Smooth muscle cell (in vitro differentiated cells): ENCODE results near the gene NUP214. TPM values are rescaled to one million over a fixed set of nuclear protein-coding genes. Genes with fewer than 3 reads are reported as not detected.

Experiments
- DNase-seq: peaks from one replicate; lab custom pipeline; 2025; ENCODE audit not compliant: unreplicated experiment; lab: John Stamatoyannopoulos, UW
- H2AFZ ChIP-seq: fragments of 200-600 bp; sonication (generic); 2 replicates; pipeline ENCODE4 v1.6.0; 2016; ENCODE audit warnings: antibody characterized with exemption, low read depth, mild to moderate bottlenecking
- H3F3A ChIP-seq: fragments of 200-600 bp; sonication (generic); 2 replicates; pipeline ENCODE4 v1.6.0; 2017; ENCODE audit warnings: antibody characterized with exemption, low read depth
- H3K27ac ChIP-seq: fragments of 200-600 bp; sonication (generic); 2 replicates; pipeline ENCODE4 v1.5.1; 2016; ENCODE audit warnings: low read depth, mild to moderate bottlenecking
- H3K27me3 ChIP-seq: fragments of 200-600 bp; sonication (generic); 2 replicates; pipeline ENCODE4 v1.6.1; 2016; ENCODE audit warnings: low read depth, mild to moderate bottlenecking
- H3K36me3 ChIP-seq: fragments of 200-600 bp; sonication (generic); 2 replicates; pipeline ENCODE4 v1.5.1; 2016; ENCODE audit warnings: low read depth
- H3K4me1 ChIP-seq: fragments of 200-600 bp; sonication (generic); 2 replicates; pipeline ENCODE4 v1.5.1; 2016; ENCODE audit warnings: low read depth
- H3K4me2 ChIP-seq: fragments of 200-600 bp; sonication (generic); 2 replicates; pipeline ENCODE4 v1.6.0; 2016; ENCODE audit warnings: mild to moderate bottlenecking
- H3K4me3 ChIP-seq: fragments of 200-600 bp; sonication (generic); 2 replicates; pipeline ENCODE4 v1.5.1; 2016; ENCODE audit warnings: mild to moderate bottlenecking
- H3K79me2 ChIP-seq: fragments of 200-600 bp; sonication (generic); 2 replicates; pipeline ENCODE4 v1.6.0; 2016; ENCODE audit warnings: low read depth, mild to moderate bottlenecking
- H3K9ac ChIP-seq: fragments of 200-600 bp; sonication (generic); 2 replicates; pipeline ENCODE4 v1.6.0; 2016; ENCODE audit warnings: low read depth
- H3K9me3 ChIP-seq: fragments of 200-600 bp; sonication (generic); replicated peaks from 2 replicates; pipeline ENCODE4 v1.5.1; 2016; ENCODE audit warnings: low read depth
- H4K20me1 ChIP-seq: fragments of 200-600 bp; sonication (generic); 2 replicates; pipeline ENCODE4 v1.6.0; 2016; ENCODE audit warnings: low read depth
- WGBS: methylation state at CpG from one replicate; pipeline ENCODE4 v1.1.7; 2016; ENCODE audit warnings: low lambda C conversion rate; 5-methylcytosine and 5-hydroxymethylcytosine counted together
- polyA plus RNA-seq: library from polyadenylated mRNA; unstranded; fragments of >200 nt; fragmentation: Nextera tagmentation; extraction: Ambion mirVana; gene quantifications from 2 replicates; pipeline ENCODE4 v1.2.1, GENCODE V29; 2016
- total RNA-seq: library from RNA; depleted of rRNA; stranded (reverse); fragments of >200 nt; gene quantifications from 2 replicates; pipeline ENCODE4 v1.2.3, GENCODE V29; 2014
- TF ChIP-seq, protein P1 (sequence below): fragments of 200-600 bp; sonication (generic); IDR thresholded peaks from 2 replicates; pipeline ENCODE4 v1.5.1; 2017; ENCODE audit warnings: borderline replicate concordance, mild to moderate bottlenecking, antibody characterized with exemption; ENCODE audit not compliant: insufficient read depth, poor library complexity, severe bottlenecking

Gene NUP214
- total and polyA plus RNA-seq, 2 experiments from 2014 or later = 13.9 to 44.7 TPM

DNA sequence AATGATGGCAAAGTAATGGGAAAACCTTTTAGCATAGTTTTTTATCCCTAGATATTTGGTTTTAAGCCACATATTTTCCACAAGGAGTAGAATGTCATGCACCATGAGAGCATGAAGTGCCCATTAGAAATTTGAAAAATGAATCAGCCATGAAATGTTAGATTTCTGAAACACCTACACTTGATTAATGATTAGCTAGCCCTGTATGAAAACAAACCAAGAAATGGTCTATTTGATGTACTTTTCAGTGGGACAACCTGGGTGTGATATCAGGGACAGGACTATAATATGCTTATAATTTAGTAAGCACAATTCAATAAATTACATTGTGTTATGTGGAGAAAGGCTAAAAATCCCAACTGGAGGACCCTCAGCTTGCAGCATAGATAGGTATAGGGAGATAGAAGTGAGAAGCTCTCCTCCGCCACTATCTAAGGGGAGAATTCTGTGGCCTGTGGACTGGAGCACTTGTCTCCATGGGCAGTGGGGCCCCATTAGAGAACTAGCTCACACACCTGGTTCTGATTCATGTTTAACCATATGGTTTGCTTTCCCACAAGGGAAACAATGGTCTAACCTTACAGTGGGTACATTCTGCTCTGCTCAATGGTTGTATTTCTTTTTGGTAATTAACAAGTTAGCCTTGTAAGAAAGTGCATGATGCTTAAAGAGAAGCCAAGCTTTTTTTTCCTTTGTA, 35.2 kb downstream of the NUP214 start:
- Histone ChIP-seq H3K27me3 (no peaks in the 10 kb centered on the region), H4K20me1 (peaks cover 26% of the 10 kb centered on the region), H3K9me3 (no peaks in the 10 kb centered on the region), H3K4me2 (no peak overlapping the region), H2AFZ (no peak overlapping the region), H3K9ac (no peak overlapping the region), H3K4me1 (no peaks in the 10 kb centered on the region), H3K4me3 (no peak overlapping the region), H3K79me2 (peaks cover 12% of the 10 kb centered on the region), H3K36me3 (peaks cover 27% of the 10 kb centered on the region), H3K27ac (no peak overlapping the region), H3F3A (no peaks in the 10 kb centered on the region)
- TF ChIP-seq, protein P1, sequence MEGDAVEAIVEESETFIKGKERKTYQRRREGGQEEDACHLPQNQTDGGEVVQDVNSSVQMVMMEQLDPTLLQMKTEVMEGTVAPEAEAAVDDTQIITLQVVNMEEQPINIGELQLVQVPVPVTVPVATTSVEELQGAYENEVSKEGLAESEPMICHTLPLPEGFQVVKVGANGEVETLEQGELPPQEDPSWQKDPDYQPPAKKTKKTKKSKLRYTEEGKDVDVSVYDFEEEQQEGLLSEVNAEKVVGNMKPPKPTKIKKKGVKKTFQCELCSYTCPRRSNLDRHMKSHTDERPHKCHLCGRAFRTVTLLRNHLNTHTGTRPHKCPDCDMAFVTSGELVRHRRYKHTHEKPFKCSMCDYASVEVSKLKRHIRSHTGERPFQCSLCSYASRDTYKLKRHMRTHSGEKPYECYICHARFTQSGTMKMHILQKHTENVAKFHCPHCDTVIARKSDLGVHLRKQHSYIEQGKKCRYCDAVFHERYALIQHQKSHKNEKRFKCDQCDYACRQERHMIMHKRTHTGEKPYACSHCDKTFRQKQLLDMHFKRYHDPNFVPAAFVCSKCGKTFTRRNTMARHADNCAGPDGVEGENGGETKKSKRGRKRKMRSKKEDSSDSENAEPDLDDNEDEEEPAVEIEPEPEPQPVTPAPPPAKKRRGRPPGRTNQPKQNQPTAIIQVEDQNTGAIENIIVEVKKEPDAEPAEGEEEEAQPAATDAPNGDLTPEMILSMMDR = no peak
- 95% methylated on average over 1 of the region's 1 CpG for WGBS
- DNase-seq = no peak

DNA sequence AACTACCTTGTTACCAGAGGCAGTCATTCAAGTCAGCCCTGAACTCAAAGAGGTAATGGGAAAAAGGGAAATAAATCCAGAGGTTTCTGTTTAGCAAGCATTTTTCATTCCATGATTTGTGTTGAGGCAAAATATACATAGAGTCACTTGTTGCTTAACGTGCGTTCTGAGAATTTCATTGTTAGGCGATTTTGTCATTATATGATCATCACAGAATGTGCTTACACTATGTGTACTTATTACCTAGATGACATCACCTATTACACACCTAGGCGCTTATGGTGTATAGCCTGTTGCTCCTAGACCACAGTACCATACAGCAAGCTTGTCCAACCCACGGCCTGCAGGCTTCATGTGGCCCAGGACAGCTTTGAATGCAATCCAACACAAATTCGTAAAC, 36.2 kb downstream of the NUP214 start:
- Histone ChIP-seq H3K9me3 (no peaks in the 10 kb centered on the region), H3K36me3 (peaks cover 33% of the 10 kb centered on the region), H3K9ac (no peak overlapping the region), H3K27ac (no peak overlapping the region), H3K4me1 (no peaks in the 10 kb centered on the region), H3K4me3 (no peak overlapping the region), H3K27me3 (no peaks in the 10 kb centered on the region), H3K79me2 (peaks cover 6% of the 10 kb centered on the region), H3K4me2 (no peak overlapping the region), H4K20me1 (peaks cover 16% of the 10 kb centered on the region), H3F3A (no peaks in the 10 kb centered on the region), H2AFZ (no peak overlapping the region)
- 95% methylated on average over 6 of the region's 6 CpGs for WGBS
- TF ChIP-seq, protein P1 = no peak
- no peak for DNase-seq

DNA sequence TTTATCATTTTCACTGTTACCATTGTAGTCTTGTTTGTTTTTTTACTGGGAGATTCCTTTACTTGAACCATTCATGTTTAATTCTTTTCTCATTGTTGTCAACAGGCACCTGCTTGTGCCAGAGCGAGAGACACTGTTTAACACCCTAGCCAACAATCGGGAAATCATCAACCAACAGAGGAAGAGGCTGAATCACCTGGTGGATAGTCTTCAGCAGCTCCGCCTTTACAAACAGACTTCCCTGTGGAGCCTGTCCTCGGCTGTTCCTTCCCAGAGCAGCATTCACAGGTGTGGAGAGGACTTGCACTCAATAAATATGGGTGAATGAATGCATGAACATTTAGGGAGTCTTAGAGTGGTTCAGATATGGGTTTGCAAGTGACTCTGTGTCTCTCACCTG, 37.5 kb downstream of the NUP214 start:
- Histone ChIP-seq H3K4me1 (no peaks in the 10 kb centered on the region), H3K4me2 (no peak overlapping the region), H3K9ac (no peak overlapping the region), H3K9me3 (no peaks in the 10 kb centered on the region), H3K4me3 (no peak overlapping the region), H2AFZ (no peak overlapping the region), H4K20me1 (peaks cover 21% of the 10 kb centered on the region), H3K27me3 (no peaks in the 10 kb centered on the region), H3K36me3 (peaks cover 33% of the 10 kb centered on the region), H3K27ac (no peak overlapping the region), H3F3A (no peaks in the 10 kb centered on the region), H3K79me2 (peaks cover 5% of the 10 kb centered on the region)
- TF ChIP-seq, protein P1 = no peak
- 98% methylated on average over 4 of the region's 4 CpGs for WGBS
- DNase-seq = no peak

DNA sequence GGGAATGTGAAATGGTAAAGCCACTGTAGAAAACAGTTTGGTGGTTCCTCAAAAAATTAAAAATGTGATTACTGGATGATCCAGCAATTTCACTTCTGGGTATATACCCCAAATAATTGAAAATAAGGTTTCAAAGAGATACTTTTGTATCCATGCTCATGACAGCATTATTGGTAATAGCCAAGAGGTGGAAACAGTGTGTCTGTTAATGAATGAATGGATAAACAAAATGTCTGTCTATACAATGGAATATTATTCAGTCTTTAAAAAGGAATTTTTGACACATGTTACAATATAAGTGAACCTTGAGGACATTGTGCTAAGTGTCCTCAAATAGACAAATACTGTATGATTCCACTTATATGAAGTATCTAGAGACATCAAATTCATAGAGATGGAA, 40.1 kb downstream of the NUP214 start:
- no peak overlapping the region for H3K4me2 ChIP-seq
- H3K4me1 ChIP-seq = no peaks in the 10 kb centered on the region
- H3K4me3 ChIP-seq = no peak overlapping the region
- peaks cover 31% of the 10 kb centered on the region for H4K20me1 ChIP-seq
- TF ChIP-seq, protein P1 = no peak
- no peak overlapping the region for H3K27ac ChIP-seq
- peaks cover 23% of the 10 kb centered on the region for H3K36me3 ChIP-seq
- no peaks in the 10 kb centered on the region for H3K27me3 ChIP-seq
- no peak overlapping the region for H3K9ac ChIP-seq
- no peaks in the 10 kb centered on the region for H3F3A ChIP-seq
- DNase-seq = no peak
- H2AFZ ChIP-seq = no peak overlapping the region
- H3K79me2 ChIP-seq = peaks cover 9% of the 10 kb centered on the region
- H3K9me3 ChIP-seq = no peaks in the 10 kb centered on the region
